Left ventricle myocardium superior (tissue), 1 donor: ENCODE results near the gene APOB. TPM values are rescaled to one million over a fixed set of nuclear protein-coding genes. Genes with fewer than 3 reads are reported as not detected.

Experiments used
- ATAC-seq: fragments of 200-7000 bp; cut with Tn5 transposase; one replicate; pipeline ENCODE4 v1.9.1; 2020; ENCODE audit warnings: mild to moderate bottlenecking, moderate library complexity
- DNase-seq: peaks from one replicate; pipeline ENCODE4 v3.0.0-alpha.2; 2020
- intact Hi-C: fragments of 100-400 bp; cut with micrococcal nuclease; formaldehyde crosslinking; loops from one replicate; pipeline ENCODE4 v1.11.0; 2022
- total RNA-seq: library from RNA; stranded (reverse); fragmentation: NEBNext Ultra II Directional; extraction: Animal tissue kit (Norgen Biotek cat#: 25700); gene quantifications from one replicate; pipeline ENCODE4 v1.2.1, GENCODE V29; 2021
- donor health status: DM: no; HTN: yes; CAD: no; lungs with severe emphysema.

APOB gene
- total RNA-seq, 1 donor from 2014 or later = 9.7 TPM

DNA sequence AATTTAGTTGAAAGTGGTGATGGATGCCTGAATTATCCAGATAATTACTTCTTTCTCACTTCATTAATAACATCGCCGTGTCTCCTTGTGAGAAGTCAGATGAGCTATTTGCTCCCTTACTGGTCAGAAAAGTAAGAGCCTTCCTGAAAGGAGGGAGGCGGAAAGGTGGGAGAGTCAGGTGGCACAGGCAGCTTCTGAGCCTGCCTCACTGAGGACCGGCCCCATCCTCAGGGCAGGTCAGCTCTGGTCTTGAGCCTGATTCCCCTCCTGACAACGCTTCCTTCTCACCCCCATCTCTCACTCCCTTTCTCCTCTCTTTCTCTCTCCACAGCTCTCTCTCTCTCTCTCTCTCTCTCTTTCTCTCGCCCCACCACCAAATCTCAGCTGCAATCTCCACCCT is 10.1 kb upstream of the APOB start:
- ATAC-seq = no peak
- no peak for DNase-seq
- intact Hi-C loops = no loop called here

DNA sequence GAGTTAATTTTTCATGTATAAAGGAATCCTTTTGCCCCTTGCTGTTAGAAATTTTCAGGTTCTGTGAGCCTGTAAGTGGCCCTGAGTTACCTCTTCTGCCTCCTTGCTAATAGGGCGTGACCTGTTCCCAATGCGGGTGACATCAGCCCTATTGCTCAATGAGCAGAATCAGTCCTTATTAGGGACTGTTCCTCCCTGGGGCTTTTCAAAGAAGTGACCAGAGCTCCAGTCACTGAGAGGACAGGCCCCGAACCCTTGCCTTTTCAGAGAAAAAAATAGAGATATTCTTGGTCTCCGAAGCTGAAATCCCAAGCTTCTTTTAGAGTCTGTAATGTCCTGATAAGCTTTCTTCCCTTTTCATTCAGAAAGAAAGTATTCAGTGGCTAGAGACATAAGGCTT is 8.2 kb upstream of the APOB start:
- ATAC-seq = peak; percentile 64

DNA sequence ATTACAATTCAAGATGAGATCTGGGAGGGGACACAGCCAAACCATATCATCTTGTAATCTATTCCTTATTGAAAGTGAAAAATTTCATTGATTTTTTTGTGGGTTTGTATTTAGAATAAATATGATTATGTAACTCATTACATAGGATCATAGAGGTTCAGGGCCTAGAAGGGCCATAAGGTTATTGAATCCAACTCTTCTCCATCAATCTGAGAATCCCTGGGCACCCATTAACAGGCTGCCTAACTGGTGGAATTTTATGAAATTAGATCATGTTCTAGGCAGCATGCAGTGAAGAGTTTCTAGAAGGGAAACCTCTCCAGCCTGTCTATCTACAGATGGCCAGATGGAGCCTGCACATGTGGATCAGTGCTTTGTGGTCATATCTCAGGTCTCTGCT is 6.3 kb upstream of the APOB start:
- DNase-seq (no peak), ATAC-seq (no peak)
- intact Hi-C loops = no loop called here

More for the DNA sequence above, 8.2 kb upstream of the APOB start:
- no peak for DNase-seq
- intact Hi-C loops = no loop called here

DNA sequence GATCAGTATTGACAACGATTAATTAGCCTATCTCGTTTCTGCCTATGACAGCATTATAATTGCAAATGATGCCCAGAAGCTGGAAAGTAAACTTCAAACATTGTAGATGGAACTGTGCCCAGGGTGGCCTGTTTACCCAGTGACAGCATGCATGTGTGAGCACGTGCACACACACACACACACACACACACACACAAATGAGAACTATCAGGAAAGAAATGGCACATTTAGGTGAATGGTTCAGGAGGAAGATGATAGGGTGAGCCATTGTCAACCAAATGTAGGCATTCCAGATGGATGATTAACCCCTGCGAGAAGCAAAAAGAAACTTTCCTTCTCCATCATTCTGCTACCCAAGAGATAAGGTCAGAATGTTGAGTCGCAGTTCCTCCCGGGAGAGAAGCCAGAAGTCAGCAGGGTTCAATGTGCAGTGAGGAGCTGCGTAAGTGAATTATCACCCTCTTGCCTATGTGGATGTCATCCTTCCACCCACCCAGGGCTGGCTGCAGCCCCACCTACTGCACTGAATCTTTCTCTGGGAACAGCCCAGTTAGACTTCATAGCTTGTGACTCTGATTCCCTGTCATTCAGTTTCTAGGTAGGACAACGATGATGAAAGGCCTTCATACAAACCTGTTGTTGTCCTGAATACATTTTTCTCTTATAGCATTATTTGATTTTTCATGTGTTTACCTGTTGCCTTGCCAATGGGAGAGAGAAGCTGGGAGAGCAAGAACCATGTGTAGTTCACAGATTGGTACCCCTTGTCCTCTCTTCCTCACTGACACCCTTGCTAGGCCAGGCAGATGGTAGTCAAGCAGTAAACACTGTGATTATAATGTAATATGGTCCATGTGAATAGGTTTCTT is 3.5 kb upstream of the APOB start:
- ATAC-seq (no peak), DNase-seq (no peak)
- intact Hi-C loops = no loop called here

DNA sequence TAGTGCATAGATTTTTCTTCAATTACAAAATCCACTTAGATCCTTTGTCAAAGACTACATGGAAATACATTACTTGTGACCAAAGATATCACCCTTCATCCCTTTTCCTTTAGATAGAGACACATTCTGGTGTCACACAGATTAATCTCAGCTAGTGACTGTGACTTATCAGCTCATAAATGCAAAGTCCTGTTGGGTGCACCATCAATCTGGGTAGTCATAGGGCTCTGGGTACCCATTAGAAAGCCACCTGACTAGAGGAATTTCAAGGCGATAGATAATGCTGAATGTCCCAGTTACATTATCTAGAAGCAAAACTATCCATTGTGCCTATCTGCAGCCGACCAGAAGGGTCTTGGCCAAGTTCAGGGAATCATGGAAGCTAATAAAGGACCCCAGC is 2.6 kb upstream of the APOB start:
- ATAC-seq (no peak), DNase-seq (no peak)
- intact Hi-C loops = no loop called here

DNA sequence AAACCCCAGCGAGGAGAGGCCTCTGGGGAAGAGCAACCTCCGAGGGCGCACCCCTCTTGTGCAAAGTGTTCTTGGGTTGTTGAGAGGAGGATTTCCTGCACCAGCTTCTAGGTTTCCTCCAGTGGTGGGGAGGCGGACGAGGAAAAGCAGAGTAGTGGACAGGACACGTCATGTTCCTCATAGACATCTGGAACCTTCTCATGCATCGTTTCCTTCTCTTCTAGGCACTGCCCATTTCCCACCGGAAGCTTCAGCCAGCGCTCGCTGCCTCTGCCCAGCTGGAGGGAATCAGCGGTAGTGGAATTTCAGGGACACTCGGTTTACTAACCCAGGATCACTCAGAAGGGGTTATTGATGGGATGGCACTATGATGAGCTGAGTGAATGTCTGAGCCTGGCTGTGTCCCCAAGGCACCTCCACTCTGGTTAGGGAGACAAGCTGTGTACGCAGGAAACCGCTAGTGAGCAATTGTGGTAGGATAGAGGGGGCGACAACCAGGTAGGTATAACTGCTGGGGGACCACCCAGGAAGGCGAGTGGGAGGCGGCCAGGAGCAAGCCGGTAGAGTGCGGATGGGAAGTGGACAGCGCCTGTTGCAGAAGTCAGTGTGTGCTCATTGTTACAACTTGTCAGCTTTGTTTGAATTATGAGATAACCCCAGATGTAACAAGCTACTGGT is 960 bp upstream of the APOB start:
- intact Hi-C loops = loop anchor here (5.0 kb wide), 1 partner anchor 272 kb away; no protein-coding TSS in a partner anchor
- no peak for ATAC-seq
- no peak for DNase-seq

DNA sequence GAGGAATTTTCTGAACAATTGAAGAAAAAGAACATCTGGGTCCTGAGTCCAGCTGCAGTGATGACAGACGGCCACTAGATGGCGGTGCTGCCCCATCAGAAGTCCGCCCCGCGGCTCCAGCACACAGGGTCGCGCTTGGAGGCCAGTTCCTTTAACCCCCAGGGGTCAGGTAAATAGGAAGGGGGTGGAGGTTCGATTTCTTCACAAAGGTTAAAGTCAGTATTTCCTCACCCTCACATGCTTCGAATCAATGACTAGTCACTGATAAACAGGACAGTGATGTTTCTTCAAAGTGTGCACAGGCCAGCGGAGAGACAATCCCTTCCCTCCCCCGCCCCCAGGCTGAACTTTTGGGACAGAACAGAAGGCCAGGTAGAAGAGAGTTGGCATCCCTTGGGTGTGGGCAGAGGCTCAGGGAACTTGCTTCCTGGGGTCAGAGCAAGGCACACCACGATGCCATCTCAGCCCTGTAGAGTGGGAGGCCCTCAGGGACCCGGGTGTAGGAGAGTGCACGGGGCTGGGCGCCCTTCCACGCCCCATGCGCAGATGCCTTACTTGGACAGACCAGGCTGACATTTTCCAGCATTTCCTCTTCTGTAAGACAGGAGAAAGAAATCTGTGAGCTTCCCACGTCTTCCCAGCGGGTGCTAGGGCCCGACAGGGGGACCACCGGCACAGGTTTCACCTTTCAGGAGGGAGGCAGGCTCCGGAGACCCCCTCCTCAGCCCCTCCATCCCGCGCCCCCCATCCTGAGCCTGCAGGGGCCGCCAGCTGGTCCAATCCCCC is 722 bp downstream of the APOB start:
- ATAC-seq (peak; percentile 69), DNase-seq (peak; percentile 79)
- intact Hi-C loops = loop anchor here (5.0 kb wide), 1 partner anchor 274 kb away; no protein-coding TSS in a partner anchor

DNA sequence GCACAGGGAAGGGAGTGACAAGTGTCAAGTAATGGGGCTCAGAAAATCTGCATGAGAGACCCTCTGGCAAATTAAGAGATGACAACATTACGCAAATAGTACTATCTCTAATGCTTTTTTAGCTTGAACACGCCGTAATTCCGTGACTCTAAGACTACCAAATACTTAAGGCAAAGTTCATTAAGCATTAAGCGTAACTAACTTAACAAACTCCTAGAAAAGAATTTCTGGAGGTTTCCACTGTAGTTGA is 1.2 kb downstream of the APOB start:
- intact Hi-C loops = loop anchor here (5.0 kb wide), 1 partner anchor 275 kb away; no protein-coding TSS in a partner anchor
- ATAC-seq (no peak), DNase-seq (no peak)

DNA sequence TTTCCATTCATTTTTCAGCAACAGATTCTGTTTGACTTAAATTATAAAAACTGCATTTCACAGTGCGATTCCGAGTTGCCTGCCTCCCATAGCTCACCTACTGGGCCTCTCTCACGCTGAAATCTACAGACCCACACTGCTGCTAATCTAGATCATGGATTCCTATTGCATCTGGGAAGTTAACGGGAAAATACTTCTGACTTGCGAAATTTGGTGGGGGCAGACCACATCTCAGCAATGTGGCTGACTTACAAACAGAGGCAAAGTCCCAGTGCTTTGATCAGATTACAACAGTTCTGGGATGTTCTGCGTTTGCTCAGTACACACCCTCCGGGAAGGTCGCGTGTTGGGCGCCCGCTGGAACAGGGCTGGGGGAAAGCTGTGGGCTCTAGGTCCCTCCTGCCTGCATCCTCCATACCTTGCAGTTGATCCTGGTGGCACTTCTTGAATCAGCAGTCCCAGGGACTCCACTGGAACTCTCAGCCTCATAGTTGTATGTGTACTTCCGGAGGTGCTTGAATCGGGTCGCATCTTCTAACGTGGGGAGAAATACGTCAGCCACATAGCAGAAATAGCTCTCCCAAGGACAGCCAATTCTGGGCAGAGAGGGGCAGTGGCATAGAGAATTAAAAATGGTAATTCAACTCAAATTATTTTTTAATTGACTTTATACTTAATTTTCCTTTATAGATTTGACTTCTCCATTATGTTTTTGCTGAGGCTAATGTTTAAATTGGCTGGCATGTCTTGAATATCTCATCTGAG is 1.7 kb downstream of the APOB start:
- intact Hi-C loops = loop anchor here (2.0 to 5.0 kb wide), 2 partner anchors 77 to 275 kb away; no protein-coding TSS in a partner anchor
- DNase-seq (no peak), ATAC-seq (peak; percentile 32)

DNA sequence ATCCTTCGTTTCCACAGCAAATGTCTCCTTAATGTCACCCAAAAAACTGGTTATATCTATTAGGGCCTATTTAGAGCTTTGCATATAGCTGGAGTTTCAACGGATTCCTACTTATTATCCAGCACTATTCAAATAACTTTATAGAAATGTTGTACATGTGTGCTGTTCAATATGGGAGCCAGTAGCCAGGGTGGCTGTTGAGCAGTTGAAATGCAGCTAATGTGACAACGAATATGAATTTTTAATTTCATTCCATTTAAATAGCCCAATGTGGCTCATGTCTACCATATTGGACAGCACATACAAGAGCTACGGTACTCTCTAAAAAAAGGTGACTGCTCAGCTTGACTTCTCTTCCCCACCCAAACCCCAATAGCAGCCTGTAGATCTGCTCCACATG is 2.4 kb downstream of the APOB start:
- no peak for ATAC-seq
- intact Hi-C loops = loop anchor here (2.0 to 5.0 kb wide), 2 partner anchors 77 to 276 kb away; no protein-coding TSS in a partner anchor
- no peak for DNase-seq

DNA sequence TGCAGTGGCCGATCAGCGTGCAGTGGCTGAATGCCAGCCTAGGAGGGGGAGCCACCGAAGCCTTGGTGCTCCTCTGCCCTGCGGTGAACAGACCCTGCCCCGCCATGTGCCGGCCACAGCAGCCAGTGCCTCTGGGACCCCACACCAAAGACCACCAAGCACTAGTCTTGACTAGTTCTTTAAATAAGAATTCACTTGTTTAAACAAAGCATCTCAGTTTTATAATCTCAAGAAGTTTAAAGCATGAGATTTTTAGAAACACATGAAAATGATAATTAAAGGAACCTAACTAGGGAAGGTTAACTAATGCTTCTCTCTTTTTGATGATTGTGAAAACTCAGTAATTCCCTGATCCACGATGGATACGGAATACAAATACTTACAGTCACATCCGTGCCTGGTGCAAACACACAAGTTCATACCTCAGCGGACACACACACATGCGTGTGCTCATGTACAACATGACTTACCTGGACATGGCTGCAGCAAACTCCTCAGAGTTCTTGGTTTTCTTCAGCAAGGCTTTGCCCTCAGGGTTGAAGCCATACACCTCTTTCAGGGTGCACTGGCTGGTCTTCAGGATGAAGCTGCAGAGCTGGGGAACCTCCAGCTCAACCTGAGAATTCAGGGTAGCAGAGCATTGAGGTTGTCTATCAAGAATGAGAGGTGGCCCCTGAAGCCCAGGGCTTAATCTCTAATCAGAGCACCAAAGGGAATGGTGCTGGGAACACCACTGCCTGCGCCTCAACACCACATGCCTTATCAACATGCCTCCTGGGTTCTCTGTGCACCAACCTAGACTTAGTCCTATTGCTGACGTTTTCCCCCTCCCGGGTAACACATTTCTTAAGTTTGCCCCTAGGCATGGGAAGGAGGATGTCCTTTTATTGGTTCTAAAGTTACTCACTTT is 3.1 kb downstream of the APOB start:
- intact Hi-C loops = loop anchor here (2.0 to 5.0 kb wide), 2 partner anchors 78 to 277 kb away; no protein-coding TSS in a partner anchor
- DNase-seq (no peak), ATAC-seq (no peak)

DNA sequence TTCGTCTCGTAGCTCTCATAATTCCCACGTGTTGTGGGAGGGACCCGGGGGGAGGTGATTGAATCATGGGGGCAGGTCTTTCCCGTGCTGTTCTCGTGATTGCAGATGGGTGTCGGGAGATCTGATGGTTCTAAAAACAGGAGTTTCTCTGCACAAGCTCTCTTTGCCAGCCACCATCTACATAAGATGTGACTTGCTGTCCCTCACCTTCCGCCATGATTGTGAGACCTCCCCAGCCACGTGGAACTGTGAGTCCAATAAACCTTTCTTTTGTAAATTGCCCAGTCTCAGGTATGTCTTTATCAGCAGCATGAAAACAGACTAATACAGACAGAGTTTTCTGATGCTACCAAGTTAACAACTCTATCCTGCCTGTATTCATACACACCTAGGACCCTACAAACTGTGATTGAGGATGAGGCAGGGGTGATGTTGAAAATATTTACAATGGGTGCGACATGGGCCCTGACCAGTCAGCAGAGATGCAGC is 3.9 kb downstream of the APOB start:
- DNase-seq (no peak), ATAC-seq (no peak)
- intact Hi-C loops = loop anchor here (2.0 to 5.0 kb wide), 2 partner anchors 79 to 277 kb away; no protein-coding TSS in a partner anchor

DNA sequence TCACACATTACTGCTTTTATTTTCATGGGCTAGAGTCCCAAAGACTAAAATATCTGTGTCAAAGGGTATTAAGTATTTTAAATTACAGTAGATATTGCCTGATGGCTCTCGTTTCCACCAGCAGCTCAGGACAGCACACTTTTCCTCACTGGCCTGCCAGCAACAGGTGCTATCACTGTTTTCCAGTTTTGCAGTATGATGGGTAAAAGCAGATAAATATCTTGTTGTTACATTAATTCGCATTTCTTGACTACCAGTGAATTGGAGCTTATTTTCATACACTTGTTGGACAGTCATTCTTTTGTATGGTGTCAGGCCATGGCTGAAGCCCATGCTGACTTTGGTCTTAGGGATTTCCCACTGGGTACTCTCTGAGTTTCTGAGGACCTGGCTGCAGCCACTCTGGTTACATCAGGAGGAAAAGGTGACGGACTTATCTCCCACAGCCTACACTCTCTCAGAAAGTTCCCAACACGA is 4.8 kb downstream of the APOB start:
- peak; percentile 20 for ATAC-seq
- no peak for DNase-seq
- intact Hi-C loops = no loop called here

DNA sequence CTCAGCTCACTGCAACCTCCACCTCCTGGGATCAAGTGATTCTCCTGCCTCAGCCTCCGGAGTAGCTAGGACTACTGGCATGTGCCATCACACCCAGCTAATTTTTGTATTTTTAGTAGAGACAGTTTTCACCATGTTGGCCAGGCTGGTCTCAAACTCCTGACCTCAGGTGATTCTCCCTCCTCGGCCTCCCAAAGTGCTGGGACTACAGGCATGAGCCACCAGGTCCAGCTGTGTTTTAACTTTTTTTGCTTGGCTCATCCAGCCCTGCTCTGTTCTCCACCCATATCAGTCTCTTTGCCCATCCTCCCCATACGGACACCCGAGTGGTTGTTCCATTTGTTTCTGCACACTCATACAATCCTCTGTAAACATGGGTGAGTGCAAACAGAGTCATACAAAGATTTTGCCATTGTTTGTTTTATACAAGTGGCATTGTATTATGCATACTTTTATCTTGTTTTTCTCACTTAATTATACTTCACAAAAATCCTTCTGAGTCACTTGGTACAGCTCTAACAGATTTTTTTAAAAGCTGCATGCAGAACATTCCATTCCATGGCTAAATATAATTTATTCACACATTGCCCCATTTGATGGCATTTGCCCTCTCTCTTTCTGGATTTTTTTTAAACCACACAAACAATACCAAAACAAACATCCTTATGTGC is 5.3 kb downstream of the APOB start:
- peak; percentile 72 for ATAC-seq
- DNase-seq = no peak
- intact Hi-C loops = no loop called here

DNA sequence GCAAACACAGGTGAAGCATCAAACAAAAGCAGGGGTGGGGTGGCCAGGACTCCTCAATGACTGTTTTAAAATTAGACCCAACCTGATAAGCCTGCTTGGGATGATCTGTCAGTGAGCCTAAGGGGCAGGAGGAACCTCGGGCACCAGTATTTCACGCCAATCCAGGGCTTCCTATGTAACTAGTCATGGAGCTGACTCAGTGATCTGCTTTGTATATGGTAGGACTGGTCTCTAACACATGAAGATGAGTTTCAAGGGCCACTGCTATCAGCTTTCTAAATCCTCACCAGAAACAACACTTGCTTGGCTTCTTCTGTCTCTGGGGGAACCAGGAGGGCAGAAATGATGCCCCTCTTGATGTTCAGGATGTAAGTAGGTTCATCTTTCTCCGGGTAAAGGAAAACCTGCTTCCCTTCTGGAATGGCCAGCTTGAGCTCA is 6.2 kb downstream of the APOB start:
- intact Hi-C loops = no loop called here
- ATAC-seq (no peak), DNase-seq (no peak)

DNA sequence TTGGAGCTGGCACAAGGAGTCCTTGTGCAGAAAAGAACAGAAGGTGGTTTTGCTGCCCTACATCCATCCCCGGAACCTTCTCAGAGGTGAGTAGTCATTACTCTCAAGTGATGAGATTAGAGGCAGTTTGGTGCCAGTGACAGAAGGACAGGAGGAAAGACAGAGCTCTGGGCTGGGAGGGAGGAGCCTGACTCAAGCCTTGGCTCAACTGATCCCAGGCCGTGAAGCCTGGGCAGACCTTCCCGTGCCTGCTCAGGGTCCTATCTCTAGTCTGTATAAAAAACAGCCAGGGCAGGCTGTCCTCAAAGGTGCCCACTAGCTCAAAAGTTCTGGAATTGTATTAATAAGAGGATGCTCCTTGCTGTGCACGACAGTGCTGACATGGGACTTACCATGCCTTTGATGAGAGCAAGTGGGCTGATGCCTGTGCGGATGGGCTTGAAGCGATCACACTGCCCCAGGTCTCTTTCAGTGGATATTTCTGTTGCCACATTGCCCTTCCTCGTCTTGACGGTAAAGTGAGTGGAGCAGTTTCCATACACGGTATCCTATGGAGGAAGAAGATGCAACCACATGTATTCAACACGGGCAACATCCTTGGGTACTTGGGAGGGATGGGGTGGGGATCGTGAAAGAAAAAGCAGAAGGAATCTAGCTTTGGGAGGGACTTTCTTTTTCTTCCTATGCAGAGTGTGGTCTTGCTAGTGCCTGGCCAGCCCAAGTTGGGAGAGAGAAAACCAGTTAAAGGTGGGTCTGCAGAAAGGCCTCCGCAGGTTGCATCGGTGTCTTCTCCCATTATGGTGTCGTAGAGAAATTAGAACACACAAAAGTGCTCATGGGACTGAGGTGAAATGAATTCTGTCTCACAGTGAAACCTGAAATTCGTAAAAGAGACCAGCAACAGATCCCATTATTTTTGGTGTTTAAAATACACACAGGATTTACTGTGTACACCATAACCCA is 6.9 kb downstream of the APOB start:
- DNase-seq (no peak), ATAC-seq (no peak)
- intact Hi-C loops = no loop called here
